SK-N-SH (cell line): ENCODE data around the gene DAZAP2. TPM values are rescaled to one million over a fixed set of nuclear protein-coding genes. Genes with fewer than 3 reads are reported as not detected.

Source experiments
- CTCF ChIA-PET: fragments of 300-600, 350-600 bp; formaldehyde crosslinking; extraction: SDS; loops from one replicate; lab custom pipeline; 2021; lab: Yijun Ruan, JAX
- POLR2A ChIA-PET: fragments of 350-600 bp; sonication (Branson Sonifier 250); formaldehyde crosslinking; extraction: SDS; loops from one replicate; lab custom pipeline; 2020; ENCODE audit warnings: antibody characterized with exemption, inconsistent platforms; lab: Yijun Ruan, JAX
- DNase-seq: peaks from one replicate; pipeline ENCODE4 v3.0.0; 2012
- H2AFZ ChIP-seq: fragments of 200-600 bp; sonication (generic); 2 replicates; pipeline ENCODE4 v1.8.1; 2016; ENCODE audit warnings: antibody characterized with exemption, mild to moderate bottlenecking, low read depth
- H3F3A ChIP-seq: fragments of 200-600 bp; sonication (generic); replicated peaks from 2 replicates; pipeline ENCODE3; 2016; ENCODE audit warnings: antibody characterized with exemption, mild to moderate bottlenecking; ENCODE audit not compliant: insufficient read depth
- H3K27ac ChIP-seq, 2 experiments: fragments of 200-500 bp in 1 of 2; fragments of 200-600 bp in 1 of 2; sonication (Bioruptor generic) in 1 of 2; sonication (generic), shearing (Covaris generic) in 1 of 2; 2 replicates each; pipeline versions ENCODE4 v1.5.1 to v1.6.1; 2014 to 2016; ENCODE audit warnings: low read depth in 2 of 2, inconsistent platforms in 1 of 2, low read length in 1 of 2, mild to moderate bottlenecking in 1 of 2, mixed read lengths in 1 of 2
- H3K27me3 ChIP-seq: fragments of 200-600 bp; sonication (generic), shearing (Covaris generic); 2 replicates; pipeline ENCODE4 v1.6.1; 2016; ENCODE audit warnings: mixed run types; ENCODE audit not compliant: insufficient read depth
- H3K36me3 ChIP-seq, 2 experiments: fragments of 200-500 bp in 1 of 2; fragments of 200-600 bp in 1 of 2; sonication (Bioruptor generic) in 1 of 2; sonication (generic) in 1 of 2; replicated peaks in 1 of 2; 2 replicates each; pipeline versions ENCODE3 to v1.5.1; 2014 to 2016; ENCODE audit warnings: low read length in 1 of 2, mild to moderate bottlenecking in 1 of 2; ENCODE audit not compliant: insufficient read depth in 2 of 2, control insufficient read depth in 1 of 2
- H3K4me1 ChIP-seq, 2 experiments: fragments of 200-500 bp in 1 of 2; fragments of 200-600 bp in 1 of 2; sonication (Bioruptor generic) in 1 of 2; sonication (generic), shearing (Covaris generic) in 1 of 2; 2 replicates each; pipeline versions ENCODE4 v1.5.1 to v1.6.1; 2014 to 2016; ENCODE audit warnings: low read depth in 1 of 2, low read length in 1 of 2, mixed run types in 1 of 2; ENCODE audit not compliant: insufficient read depth in 2 of 2, control insufficient read depth in 1 of 2
- H3K4me2 ChIP-seq: fragments of 200-600 bp; sonication (generic), shearing (Covaris generic); 2 replicates; pipeline ENCODE4 v1.6.1; 2017; ENCODE audit warnings: mixed run types
- H3K4me3 ChIP-seq, 2 experiments: fragments of 200-500 bp in 1 of 2; fragments of 200-600 bp in 1 of 2; sonication (Bioruptor generic) in 1 of 2; sonication (generic), shearing (Covaris generic) in 1 of 2; 2 replicates each; pipeline versions ENCODE4 v1.5.1 to v1.8.1; 2014 to 2016; ENCODE audit warnings: low read depth in 2 of 2, inconsistent platforms in 1 of 2, low read length in 1 of 2, mild to moderate bottlenecking in 1 of 2, mixed read lengths in 1 of 2, moderate library complexity in 1 of 2
- H3K79me2 ChIP-seq: fragments of 200-600 bp; sonication (generic); 2 replicates; pipeline ENCODE4 v1.8.1; 2017; ENCODE audit warnings: mild to moderate bottlenecking; ENCODE audit not compliant: insufficient read depth
- H3K9ac ChIP-seq: fragments of 200-600 bp; sonication (generic); 2 replicates; pipeline ENCODE4 v1.6.1; 2017; ENCODE audit warnings: mixed run types
- H3K9me2 ChIP-seq: fragments of 200-600 bp; sonication (generic); 2 replicates; pipeline ENCODE4 v1.6.1; 2017; ENCODE audit warnings: mixed run types
- H3K9me3 ChIP-seq: fragments of 200-600 bp; sonication (generic); 2 replicates; pipeline ENCODE4 v1.6.1; 2017; ENCODE audit warnings: mixed run types, mild to moderate bottlenecking, moderate library complexity
- H4K20me1 ChIP-seq: fragments of 200-600 bp; sonication (generic); 2 replicates; pipeline ENCODE4 v1.6.1; 2017; ENCODE audit warnings: mild to moderate bottlenecking, mixed run types; ENCODE audit not compliant: insufficient read depth
- CHD2 ChIP-seq: fragments of 150-350 bp; IDR thresholded peaks from 2 replicates; pipeline ENCODE4 v1.6.1; 2018; ENCODE audit warnings: low read length; ENCODE audit not compliant: partially characterized antibody
- ELF1 ChIP-seq: IDR thresholded peaks from 2 replicates; pipeline ENCODE4 v1.4.0; 2012
- EZH2phosphoT487 ChIP-seq: fragments of 200-600 bp; sonication (generic); IDR thresholded peaks from 2 replicates; pipeline ENCODE4 v1.6.1; 2017; ENCODE audit warnings: low read depth, mixed run types, mild to moderate bottlenecking, antibody characterized with exemption, moderate library complexity, borderline replicate concordance
- FOSL2 ChIP-seq: IDR thresholded peaks from 2 replicates; pipeline ENCODE4 v1.4.0; 2012; ENCODE audit warnings: low read depth, mild to moderate bottlenecking, moderate library complexity, borderline replicate concordance
- FOXJ3 ChIP-seq: sonication (generic); formaldehyde crosslinking; IDR thresholded peaks from 2 replicates; pipeline ENCODE4 v1.5.1; 2020; ENCODE audit warnings: mild to moderate bottlenecking, missing genetic modification reagents
- GABPA ChIP-seq: IDR thresholded peaks from 2 replicates; pipeline ENCODE4 v1.4.0; 2012; ENCODE audit warnings: low read depth, mild to moderate bottlenecking
- JUND ChIP-seq: IDR thresholded peaks from 2 replicates; pipeline ENCODE4 v1.4.0; 2012
- MAX ChIP-seq: IDR thresholded peaks from 2 replicates; pipeline ENCODE4 v1.4.0; 2012; ENCODE audit warnings: low read depth
- POLR2AphosphoS5 ChIP-seq: IDR thresholded peaks from 2 replicates; pipeline ENCODE4 v1.6.1; 2012; ENCODE audit warnings: low read depth, low read length
- RCOR1 ChIP-seq: fragments of 150-350 bp; IDR thresholded peaks from 2 replicates; pipeline ENCODE4 v1.6.1; 2017; ENCODE audit warnings: antibody characterized with exemption, low read length
- REST ChIP-seq: IDR thresholded peaks from 2 replicates; pipeline ENCODE4 v1.6.1; 2012; ENCODE audit warnings: mild to moderate bottlenecking, low read depth, low read length, moderate library complexity
- SIN3A ChIP-seq: IDR thresholded peaks from 2 replicates; pipeline ENCODE4 v1.6.1; 2012; ENCODE audit warnings: low read depth, mild to moderate bottlenecking, low read length, moderate library complexity, borderline replicate concordance
- SMC3 ChIP-seq: IDR thresholded peaks from 2 replicates; pipeline ENCODE4 v1.6.1; 2012; ENCODE audit warnings: low read depth, low read length, improper control_type of control experiment
- TCF12 ChIP-seq: IDR thresholded peaks from 2 replicates; pipeline ENCODE4 v1.4.0; 2012
- TEAD4 ChIP-seq: IDR thresholded peaks from 2 replicates; pipeline ENCODE4 v1.4.0; 2012; ENCODE audit warnings: mild to moderate bottlenecking, borderline replicate concordance; ENCODE audit not compliant: insufficient read depth
- USF2 ChIP-seq: fragments of 150-350 bp; IDR thresholded peaks from 2 replicates; pipeline ENCODE4 v1.6.1; 2017; ENCODE audit warnings: antibody characterized with exemption, low read length, low read depth, borderline replicate concordance
- YY1 ChIP-seq: IDR thresholded peaks from 2 replicates; pipeline ENCODE4 v1.4.0; 2012; ENCODE audit warnings: low read depth, mild to moderate bottlenecking
- ZBTB33 ChIP-seq: IDR thresholded peaks from 2 replicates; pipeline ENCODE4 v1.4.0; 2012; ENCODE audit warnings: low read depth, borderline replicate concordance
- WGBS: methylation state at CpG from one replicate; pipeline ENCODE4 v1.1.6; 2017; ENCODE audit warnings: low lambda C conversion rate; 5-methylcytosine and 5-hydroxymethylcytosine counted together
- polyA plus RNA-seq, 3 experiments: library from polyadenylated mRNA; depleted of rRNA; stranded (reverse); fragments of >200 nt; gene quantifications; 2 replicates each; pipeline ENCODE4 v1.2.3, GENCODE V29; 2012

DAZAP2 gene
- polyA plus RNA-seq, 1 of the 3 experiments (the other 2 are of a cell fraction) = 274 TPM

GRCh38 chr12:51200806-51201205 lies 37.8 kb upstream of the DAZAP2 start:
- no peak overlapping the region for H3K9ac ChIP-seq
- H3K4me2 ChIP-seq = no peak overlapping the region
- WGBS = 94% methylated on average over 9 of the region's 9 CpGs
- H3K36me3 ChIP-seq = no peaks in the 10 kb centered on the region
- DNase-seq = no peak
- H3K9me2 ChIP-seq = no peaks in the 10 kb centered on the region
- H3K4me3 ChIP-seq = no peak overlapping the region
- ChIA-PET POLR2A (no interaction called here), CTCF (no interaction called here)
- H3K4me1 ChIP-seq = no peaks in the 10 kb centered on the region
- H2AFZ ChIP-seq = no peak overlapping the region
- H3K27ac ChIP-seq = no peak overlapping the region
- H3K79me2 ChIP-seq = no peaks in the 10 kb centered on the region
- TF ChIP-seq YY1 (no peak), JUND (no peak), SMC3 (no peak), CHD2 (no peak), TCF12 (no peak), RCOR1 (no peak), POLR2AphosphoS5 (no peak), EZH2phosphoT487 (no peak), GABPA (no peak), REST (no peak), TEAD4 (no peak), FOXJ3 (no peak), USF2 (no peak), SIN3A (no peak), ZBTB33 (no peak), FOSL2 (no peak), MAX (no peak), ELF1 (no peak)
- no peaks in the 10 kb centered on the region for H4K20me1 ChIP-seq
- H3K9me3 ChIP-seq = no peaks in the 10 kb centered on the region
- no peaks in the 10 kb centered on the region for H3K27me3 ChIP-seq
- H3F3A ChIP-seq = no peaks in the 10 kb centered on the region
